ENCODE measurements around the gene KNL1. TPM values are rescaled to one million over a fixed set of nuclear protein-coding genes. Genes with fewer than 3 reads are reported as not detected.
"Not testable (repeated sequence)": the region's sequence is repeated elsewhere in the genome, so short reads cannot be mapped to it uniquely, and the experiment has no call there.

KNL1 gene
- total RNA-seq, 2 donors from 2014 or later: 8.5 to 18.8 TPM

DNA sequence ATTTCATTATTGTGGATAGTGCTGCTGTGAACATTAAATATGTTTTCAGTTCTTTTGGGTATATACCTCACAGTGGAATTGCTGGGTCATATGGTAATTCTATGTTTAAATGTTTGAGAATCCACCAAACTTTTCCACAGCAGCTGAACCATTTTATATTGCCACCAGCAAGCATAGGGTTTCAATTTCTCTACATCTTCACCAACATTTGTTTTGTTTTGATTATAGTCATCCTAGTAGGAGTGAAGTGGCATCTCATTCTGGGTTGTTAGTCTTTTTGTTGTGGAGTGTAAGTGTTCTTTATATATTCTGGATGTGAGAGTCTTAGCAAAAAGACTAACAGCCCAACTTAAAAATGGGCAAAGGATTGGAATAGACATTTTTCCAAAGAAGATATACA is 18.9 kb upstream of the KNL1 start:
- Histone ChIP-seq H3K27ac (no peak overlapping the region), H3K4me1 (peaks cover 6% of the 10 kb centered on the region), H3K27me3 (no peaks in the 10 kb centered on the region), H3K9ac (ENCODE audit: low read depth in 2 of 2, low read length in 2 of 2) (no peak overlapping the region), H3K9me3 (no peaks in the 10 kb centered on the region), H3K36me3 (no peaks in the 10 kb centered on the region), H3K4me3 (no peak overlapping the region)
- TF ChIP-seq CTCF (IDR thresholded peaks at IDR 0.05): no peak
- intact Hi-C loops (cut with DNase I): no loop called here
- DNase-seq: no peak

GRCh38 chr15:40576914-40577313 is 17.1 kb upstream of the KNL1 start:
- H3K4me1 ChIP-seq; H3K27me3 ChIP-seq; H3K27ac ChIP-seq; H3K9ac ChIP-seq (ENCODE audit: low read depth in 2 of 2, low read length in 2 of 2); H3K36me3 ChIP-seq; intact Hi-C loops (cut with DNase I); H3K9me3 ChIP-seq; H3K4me3 ChIP-seq; DNase-seq: not testable (repeated sequence)

DNA sequence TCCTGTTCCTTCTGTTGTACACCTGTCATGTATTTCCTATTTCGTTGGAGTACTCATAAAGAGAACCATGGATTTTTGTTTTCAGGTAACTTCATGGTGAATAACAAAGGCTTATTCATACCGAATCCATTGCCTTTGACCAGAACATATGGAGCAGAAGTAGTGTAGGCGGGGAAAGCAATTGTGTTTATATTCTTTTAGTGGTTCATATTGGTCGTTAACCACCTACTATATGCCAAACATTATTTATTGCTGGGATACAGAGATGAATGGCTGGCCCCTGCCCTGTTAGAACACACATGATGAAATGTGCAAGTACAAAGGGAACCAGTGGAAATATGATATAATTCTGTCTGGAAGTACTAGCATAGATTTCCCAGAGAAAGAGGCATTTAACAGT is 15.2 kb upstream of the KNL1 start:
- Histone ChIP-seq H3K9me3 (no peaks in the 10 kb centered on the region), H3K36me3 (no peaks in the 10 kb centered on the region), H3K27ac (no peak overlapping the region), H3K4me3 (no peak overlapping the region), H3K4me1 (no peaks in the 10 kb centered on the region), H3K27me3 (no peaks in the 10 kb centered on the region), H3K9ac (ENCODE audit: low read depth in 2 of 2, low read length in 2 of 2) (peak overlapping the region in 1 of 2 donors; percentile 12)
- intact Hi-C loops (cut with DNase I): no loop called here
- TF ChIP-seq CTCF (IDR thresholded peaks at IDR 0.05): no peak
- no peak for DNase-seq

DNA sequence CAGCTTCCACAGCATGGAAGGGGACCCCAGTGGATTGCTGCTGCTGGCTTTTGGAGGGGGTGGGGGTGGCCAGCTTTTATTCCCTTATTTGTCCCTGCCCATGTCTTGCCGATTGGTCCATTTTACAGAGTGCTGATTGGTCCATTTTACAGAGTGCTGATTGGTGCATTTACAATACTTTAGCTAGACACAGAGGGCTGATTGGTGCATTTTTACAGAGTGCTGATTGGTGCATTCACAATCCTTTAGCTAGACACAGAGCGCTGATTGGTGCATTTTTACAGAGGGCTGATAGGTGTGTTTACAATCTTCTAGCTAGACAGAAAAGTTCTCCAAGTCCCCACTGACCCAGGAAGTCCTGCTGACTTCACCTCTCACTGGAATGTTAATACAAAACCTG is 12.3 kb upstream of the KNL1 start:
- H3K9ac ChIP-seq (ENCODE audit: low read depth in 2 of 2, low read length in 2 of 2); intact Hi-C loops (cut with DNase I); H3K4me3 ChIP-seq; H3K4me1 ChIP-seq; H3K27me3 ChIP-seq; H3K27ac ChIP-seq; DNase-seq; H3K9me3 ChIP-seq; H3K36me3 ChIP-seq: not testable (repeated sequence)

GRCh38 chr15:40582726-40583246 is 11.3 kb upstream of the KNL1 start:
- Histone ChIP-seq H3K36me3 (no peaks in the 10 kb centered on the region), H3K4me1 (no peaks in the 10 kb centered on the region), H3K4me3 (peak overlapping the region; percentile 20), H3K9ac (ENCODE audit: low read depth in 2 of 2, low read length in 2 of 2) (no peak overlapping the region), H3K27me3 (no peaks in the 10 kb centered on the region), H3K27ac (no peak overlapping the region), H3K9me3 (no peaks in the 10 kb centered on the region)
- intact Hi-C loops (cut with DNase I): no loop called here
- no peak for TF ChIP-seq CTCF (IDR thresholded peaks at IDR 0.05)
- no peak for DNase-seq

- no peaks in the 10 kb centered on the region for H3K36me3 ChIP-seq
- no peaks in the 10 kb centered on the region for H3K9me3 ChIP-seq
- H3K27ac ChIP-seq: no peak overlapping the region
- DNase-seq: no peak
- intact Hi-C loops (cut with DNase I): no loop called here
- H3K4me3 ChIP-seq: no peak overlapping the region
- no peak for TF ChIP-seq CTCF (IDR thresholded peaks at IDR 0.05)
- H3K9ac ChIP-seq (ENCODE audit: low read depth in 2 of 2, low read length in 2 of 2): no peak overlapping the region
- H3K4me1 ChIP-seq: no peaks in the 10 kb centered on the region
- no peaks in the 10 kb centered on the region for H3K27me3 ChIP-seq
Measured at GRCh38 chr15:40584191-40584590, 9.9 kb upstream of the KNL1 start.

GRCh38 chr15:40590667-40591050 is 3.4 kb upstream of the KNL1 start:
- no peak for TF ChIP-seq CTCF (IDR thresholded peaks at IDR 0.05)
- Histone ChIP-seq H3K9ac (ENCODE audit: low read depth in 2 of 2, low read length in 2 of 2) (no peak overlapping the region), H3K36me3 (no peaks in the 10 kb centered on the region), H3K27me3 (no peaks in the 10 kb centered on the region), H3K9me3 (no peaks in the 10 kb centered on the region), H3K4me1 (no peaks in the 10 kb centered on the region), H3K27ac (no peak overlapping the region), H3K4me3 (no peak overlapping the region)
- intact Hi-C loops (cut with DNase I): no loop called here
- DNase-seq: no peak
